Muscle layer of colon (tissue), 2 donors: ENCODE data around the gene CCNB1.
"Not testable (repeated sequence)": the region's sequence is repeated elsewhere in the genome, so short reads cannot be mapped to it uniquely, and the experiment has no call there.

Experiments
- H3K27ac ChIP-seq: one replicate; pipeline ENCODE4 v1.7.0; 2013; ENCODE audit warnings: low read depth, mild to moderate bottlenecking, low read length, moderate library complexity
- H3K27me3 ChIP-seq, 2 donors: one replicate each; pipeline ENCODE4 v1.7.0; 2013; ENCODE audit warnings: low read length in 2 of 2, mild to moderate bottlenecking in 2 of 2; ENCODE audit not compliant: insufficient read depth in 2 of 2, control insufficient read depth in 1 of 2
- H3K36me3 ChIP-seq: one replicate; pipeline ENCODE4 v1.7.0; 2013; ENCODE audit warnings: mild to moderate bottlenecking, low read length; ENCODE audit not compliant: insufficient read depth
- H3K4me1 ChIP-seq: one replicate; pipeline ENCODE4 v1.7.0; 2013; ENCODE audit warnings: mild to moderate bottlenecking, low read length; ENCODE audit not compliant: insufficient read depth
- H3K4me3 ChIP-seq, 2 donors: one replicate each; pipeline ENCODE4 v1.7.0; 2013; ENCODE audit warnings: low read length in 2 of 2, low read depth in 1 of 2, mild to moderate bottlenecking in 1 of 2, moderate library complexity in 1 of 2
- H3K9ac ChIP-seq: one replicate; pipeline ENCODE4 v1.7.0; 2013; ENCODE audit warnings: low read length
- H3K9me3 ChIP-seq: one replicate; pipeline ENCODE4 v1.7.0; 2013; ENCODE audit warnings: mild to moderate bottlenecking, low read length
- donor health status: abdominal sarcoma.
- donor health status: Adenocarcinoma of cecum.

The CCNB1 gene

GRCh38 chr5:69217548-69218526 is 50.9 kb downstream of the CCNB1 start:
- no peaks in the 10 kb centered on the region for H3K9me3 ChIP-seq
- peak overlapping the region; percentile 82 to 88 for H3K4me3 ChIP-seq
- H3K4me1 ChIP-seq, result peaks cover 6% of the 10 kb centered on the region
- H3K36me3 ChIP-seq, result no peaks in the 10 kb centered on the region
- peak overlapping the region; percentile 22 for H3K9ac ChIP-seq
- no peaks in the 10 kb centered on the region for H3K27me3 ChIP-seq
- peak overlapping the region; percentile 73 for H3K27ac ChIP-seq

GRCh38 chr5:69219939-69220338 is 53.0 kb downstream of the CCNB1 start:
- Histone ChIP-seq H3K27me3 (no peaks in the 10 kb centered on the region), H3K36me3 (no peaks in the 10 kb centered on the region), H3K27ac (no peak overlapping the region), H3K9me3 (no peaks in the 10 kb centered on the region), H3K9ac (no peak overlapping the region), H3K4me3 (no peak overlapping the region), H3K4me1 (peaks cover 6% of the 10 kb centered on the region)

DNA sequence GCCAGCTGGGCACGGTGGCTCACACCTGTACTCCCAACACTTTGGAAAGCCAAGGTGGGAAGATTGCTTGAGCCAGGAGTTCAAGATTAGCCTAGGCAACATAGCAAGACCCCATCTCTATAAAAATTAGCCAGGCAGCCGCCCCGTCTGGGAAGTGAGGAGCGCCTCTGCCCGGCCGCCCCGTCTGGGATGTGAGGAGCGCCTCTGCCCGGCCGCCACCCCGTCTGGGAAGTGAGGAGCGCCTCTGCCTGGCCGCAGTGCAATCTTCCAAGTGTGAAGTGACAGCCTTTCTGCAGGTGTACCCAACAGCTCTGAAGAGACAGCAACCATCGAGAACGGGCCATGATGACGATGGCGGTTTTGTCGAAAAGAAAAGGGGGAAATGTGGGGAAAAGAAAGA is 53.4 kb downstream of the CCNB1 start:
- not testable (repeated sequence) for H3K9me3 ChIP-seq, H3K9ac ChIP-seq, H3K4me3 ChIP-seq, H3K27me3 ChIP-seq, H3K4me1 ChIP-seq, H3K27ac ChIP-seq, H3K36me3 ChIP-seq

DNA sequence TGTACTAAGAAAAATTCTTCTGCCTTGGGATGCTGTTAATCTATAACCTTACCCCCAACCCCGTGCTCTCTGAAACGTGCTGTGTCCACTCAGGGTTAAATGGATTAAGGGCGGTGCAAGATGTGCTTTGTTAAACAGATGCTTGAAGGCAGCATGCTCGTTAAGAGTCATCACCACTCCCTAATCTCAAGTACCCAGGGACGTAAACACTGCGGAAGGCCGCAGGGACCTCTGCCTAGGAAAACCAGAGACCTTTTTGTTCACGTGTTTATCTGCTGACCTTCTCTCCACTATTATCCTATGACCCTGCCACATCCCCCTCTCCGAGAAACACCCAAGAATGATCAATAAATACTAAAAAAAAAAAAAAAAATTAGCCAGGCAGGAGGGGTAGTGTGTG is 53.9 kb downstream of the CCNB1 start:
- H3K27ac ChIP-seq, H3K27me3 ChIP-seq, H3K9me3 ChIP-seq: not testable (repeated sequence)

DNA sequence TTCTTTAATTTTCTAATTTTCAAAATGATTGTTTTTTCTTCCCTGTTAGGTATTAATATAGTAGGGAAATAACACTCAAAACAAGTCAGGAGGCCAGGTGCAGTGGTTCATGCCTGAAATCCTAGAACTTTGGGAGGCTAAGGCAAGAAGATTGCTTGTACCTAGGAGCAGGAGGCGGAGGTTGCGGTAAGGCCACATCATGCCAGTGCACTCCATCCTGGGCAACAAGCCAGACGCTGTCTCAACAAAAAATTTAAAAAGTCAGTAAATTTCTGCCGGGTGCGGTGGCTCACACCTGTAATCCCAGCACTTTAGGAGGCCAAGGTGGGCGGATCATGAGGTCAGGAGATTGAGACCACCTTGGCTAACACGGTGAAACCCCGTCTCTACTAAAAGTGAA is 57.6 kb downstream of the CCNB1 start:
- H3K36me3 ChIP-seq, result peaks cover 8% of the 10 kb centered on the region
- no peaks in the 10 kb centered on the region for H3K4me1 ChIP-seq
- no peaks in the 10 kb centered on the region for H3K27me3 ChIP-seq
- H3K9ac ChIP-seq, result no peak overlapping the region
- no peak overlapping the region for H3K4me3 ChIP-seq
- no peak overlapping the region for H3K27ac ChIP-seq
- H3K9me3 ChIP-seq, result no peaks in the 10 kb centered on the region

More for the DNA sequence above, 53.9 kb downstream of the CCNB1 start:
- H3K4me3 ChIP-seq, H3K4me1 ChIP-seq, H3K9ac ChIP-seq, H3K36me3 ChIP-seq: not testable (repeated sequence)

DNA sequence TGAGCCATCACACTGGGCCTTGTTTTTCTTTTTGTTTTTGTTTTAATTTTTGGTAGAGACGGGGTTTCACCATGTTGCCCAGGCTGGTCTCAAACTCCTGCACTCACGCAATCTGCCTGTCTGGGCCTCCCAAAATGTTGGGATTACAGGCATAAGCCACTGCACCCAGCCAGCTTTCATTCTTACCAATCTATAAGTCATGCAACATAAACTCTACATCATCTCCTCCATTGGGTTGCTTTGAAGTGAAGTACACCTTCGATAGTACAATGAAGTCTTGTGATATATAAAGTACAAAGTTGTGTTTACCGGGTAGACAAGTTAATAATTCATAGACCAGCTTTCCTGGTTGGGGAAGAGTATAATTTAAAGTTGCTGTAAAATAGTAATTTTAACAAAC is 58.9 kb downstream of the CCNB1 start:
- no peaks in the 10 kb centered on the region for H3K4me1 ChIP-seq
- peaks cover 18% of the 10 kb centered on the region for H3K36me3 ChIP-seq
- no peak overlapping the region for H3K9ac ChIP-seq
- H3K4me3 ChIP-seq, result no peak overlapping the region
- H3K27ac ChIP-seq, result no peak overlapping the region
- no peaks in the 10 kb centered on the region for H3K9me3 ChIP-seq
- H3K27me3 ChIP-seq, result no peaks in the 10 kb centered on the region
